ENCODE data around the gene TMEM123.

TMEM123 gene

GRCh38 chr11:102431404-102431803 is 21.2 kb downstream of the TMEM123 start:
- Histone ChIP-seq H3K9me2 (replicated peaks; ENCODE audit: insufficient read depth, low read length) (no peaks in the 10 kb centered on the region), H2AFZ (ENCODE audit: low read depth, low read length, severe bottlenecking) (no peak overlapping the region), H3K79me2 (ENCODE audit: insufficient read depth, low read length) (peaks cover 91% of the 10 kb centered on the region), H3K4me3 (ENCODE audit: insufficient read depth, low read length, poor library complexity, severe bottlenecking) (peak overlapping the region; percentile 6), H3K4me2 (ENCODE audit: low read depth, low read length, poor library complexity, severe bottlenecking) (peak overlapping the region; percentile 62), H4K20me1 (ENCODE audit: low read depth, low read length) (no peaks in the 10 kb centered on the region), H3K9me3 (ENCODE audit: insufficient read depth, low read length) (peaks cover 23% of the 10 kb centered on the region; the same call in 1 of the 2 replicates), H3K9ac (ENCODE audit: low read length) (0 out of 2 replicates have a peak overlapping the region, but pooled peaks have one; percentile 29), H3K27ac (ENCODE audit: low read depth, low read length) (peak overlapping the region; percentile 94), H3F3A (ENCODE audit: insufficient read depth) (peaks cover 41% of the 10 kb centered on the region), H3K36me3 (ENCODE audit: low read length) (peaks cover 49% of the 10 kb centered on the region), H3K27me3 (ENCODE audit: low read length) (no peaks in the 10 kb centered on the region)
- TF ChIP-seq CTCF (IDR thresholded peaks at IDR 0.05; ENCODE audit: insufficient read depth, low read length, poor library complexity, severe bottlenecking) (no peak), EZH2phosphoT487 (conservative IDR thresholded peaks at IDR 0.05; ENCODE audit: low read length) (no peak)

- Histone ChIP-seq H3K27me3 (ENCODE audit: low read length) (no peaks in the 10 kb centered on the region), H3K4me3 (ENCODE audit: insufficient read depth, low read length, poor library complexity, severe bottlenecking) (peak overlapping the region; percentile 27), H2AFZ (ENCODE audit: low read depth, low read length, severe bottlenecking) (no peak overlapping the region), H4K20me1 (ENCODE audit: low read depth, low read length) (no peaks in the 10 kb centered on the region), H3K9me2 (replicated peaks; ENCODE audit: insufficient read depth, low read length) (no peaks in the 10 kb centered on the region), H3K9me3 (ENCODE audit: insufficient read depth, low read length) (peaks cover 23% of the 10 kb centered on the region; the same call in 1 of the 2 replicates), H3F3A (ENCODE audit: insufficient read depth) (peaks cover 43% of the 10 kb centered on the region), H3K36me3 (ENCODE audit: low read length) (peaks cover 47% of the 10 kb centered on the region), H3K4me2 (ENCODE audit: low read depth, low read length, poor library complexity, severe bottlenecking) (peak overlapping the region; percentile 62), H3K9ac (ENCODE audit: low read length) (peak overlapping the region; percentile 55), H3K27ac (ENCODE audit: low read depth, low read length) (peak overlapping the region; percentile 94), H3K79me2 (ENCODE audit: insufficient read depth, low read length) (peaks cover 91% of the 10 kb centered on the region)
- TF ChIP-seq EZH2phosphoT487 (conservative IDR thresholded peaks at IDR 0.05; ENCODE audit: low read length) (no peak), CTCF (IDR thresholded peaks at IDR 0.05; ENCODE audit: insufficient read depth, low read length, poor library complexity, severe bottlenecking) (no peak)
Observed at GRCh38 chr11:102430158-102430836, 22.3 kb downstream of the TMEM123 start.

- peak overlapping the region; percentile 27 for H3K4me3 ChIP-seq (ENCODE audit: insufficient read depth, low read length, poor library complexity, severe bottlenecking)
- H3K4me2 ChIP-seq (ENCODE audit: low read depth, low read length, poor library complexity, severe bottlenecking) = peak overlapping the region; percentile 62
Observed at GRCh38 chr11:102429691-102430090, 22.9 kb downstream of the TMEM123 start.

More at GRCh38 chr11:102429691-102430090, 22.9 kb downstream of the TMEM123 start:
- H3K36me3 ChIP-seq (ENCODE audit: low read length) = peaks cover 45% of the 10 kb centered on the region
- H3K79me2 ChIP-seq (ENCODE audit: insufficient read depth, low read length) = peaks cover 91% of the 10 kb centered on the region
- TF ChIP-seq CTCF (IDR thresholded peaks at IDR 0.05; ENCODE audit: insufficient read depth, low read length, poor library complexity, severe bottlenecking) (no peak), EZH2phosphoT487 (conservative IDR thresholded peaks at IDR 0.05; ENCODE audit: low read length) (no peak)
- H4K20me1 ChIP-seq (ENCODE audit: low read depth, low read length) = no peaks in the 10 kb centered on the region
- no peaks in the 10 kb centered on the region for H3K27me3 ChIP-seq (ENCODE audit: low read length)
- peaks cover 49% of the 10 kb centered on the region for H3F3A ChIP-seq (ENCODE audit: insufficient read depth)
- peak overlapping the region; percentile 94 for H3K27ac ChIP-seq (ENCODE audit: low read depth, low read length)
- H3K9me2 ChIP-seq (replicated peaks; ENCODE audit: insufficient read depth, low read length) = no peaks in the 10 kb centered on the region
- H3K9ac ChIP-seq (ENCODE audit: low read length) = peak overlapping the region; percentile 55
- no peak overlapping the region for H2AFZ ChIP-seq (ENCODE audit: low read depth, low read length, severe bottlenecking)
- peaks cover 23% of the 10 kb centered on the region; the same call in 1 of the 2 replicates for H3K9me3 ChIP-seq (ENCODE audit: insufficient read depth, low read length)

Data from SU-DHL-6 (cell line).